Measurements from ENCODE around the gene NEUROG1.
A peak's percentile ranks its signal among the peaks of the same experiment; 100 is the strongest.

Gene NEUROG1

DNA sequence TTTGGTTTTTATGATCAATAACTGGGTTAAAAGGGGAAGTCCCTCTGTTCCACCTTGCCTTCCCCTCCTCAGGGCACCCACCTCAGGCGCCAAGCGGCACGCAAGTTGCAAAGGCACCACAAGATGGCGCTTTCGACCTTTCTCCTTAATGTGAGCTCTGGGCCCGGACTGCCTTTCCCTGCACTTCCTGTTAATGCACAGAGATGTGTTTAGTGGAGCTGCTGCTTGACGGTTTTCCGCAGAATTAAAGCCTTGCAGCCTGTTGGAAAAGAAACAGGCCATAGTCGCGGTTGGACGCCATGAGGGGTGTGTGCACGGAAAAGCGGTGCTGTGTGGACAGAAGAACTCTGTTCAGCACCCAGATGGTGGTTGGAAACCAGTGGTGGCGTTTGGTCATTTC is 25.1 kb upstream of the NEUROG1 start:
- TF ChIP-seq, protein P1, sequence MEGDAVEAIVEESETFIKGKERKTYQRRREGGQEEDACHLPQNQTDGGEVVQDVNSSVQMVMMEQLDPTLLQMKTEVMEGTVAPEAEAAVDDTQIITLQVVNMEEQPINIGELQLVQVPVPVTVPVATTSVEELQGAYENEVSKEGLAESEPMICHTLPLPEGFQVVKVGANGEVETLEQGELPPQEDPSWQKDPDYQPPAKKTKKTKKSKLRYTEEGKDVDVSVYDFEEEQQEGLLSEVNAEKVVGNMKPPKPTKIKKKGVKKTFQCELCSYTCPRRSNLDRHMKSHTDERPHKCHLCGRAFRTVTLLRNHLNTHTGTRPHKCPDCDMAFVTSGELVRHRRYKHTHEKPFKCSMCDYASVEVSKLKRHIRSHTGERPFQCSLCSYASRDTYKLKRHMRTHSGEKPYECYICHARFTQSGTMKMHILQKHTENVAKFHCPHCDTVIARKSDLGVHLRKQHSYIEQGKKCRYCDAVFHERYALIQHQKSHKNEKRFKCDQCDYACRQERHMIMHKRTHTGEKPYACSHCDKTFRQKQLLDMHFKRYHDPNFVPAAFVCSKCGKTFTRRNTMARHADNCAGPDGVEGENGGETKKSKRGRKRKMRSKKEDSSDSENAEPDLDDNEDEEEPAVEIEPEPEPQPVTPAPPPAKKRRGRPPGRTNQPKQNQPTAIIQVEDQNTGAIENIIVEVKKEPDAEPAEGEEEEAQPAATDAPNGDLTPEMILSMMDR (IDR thresholded peaks at IDR 0.05; ENCODE audit: unreplicated experiment in 3 of 3): peak; percentile 88 to 91 (median 90)
- H3K9me3 Mint-ChIP-seq: no peaks in the 10 kb centered on the region
- H3K36me3 Mint-ChIP-seq (ENCODE audit: low read depth): no peaks in the 10 kb centered on the region

DNA sequence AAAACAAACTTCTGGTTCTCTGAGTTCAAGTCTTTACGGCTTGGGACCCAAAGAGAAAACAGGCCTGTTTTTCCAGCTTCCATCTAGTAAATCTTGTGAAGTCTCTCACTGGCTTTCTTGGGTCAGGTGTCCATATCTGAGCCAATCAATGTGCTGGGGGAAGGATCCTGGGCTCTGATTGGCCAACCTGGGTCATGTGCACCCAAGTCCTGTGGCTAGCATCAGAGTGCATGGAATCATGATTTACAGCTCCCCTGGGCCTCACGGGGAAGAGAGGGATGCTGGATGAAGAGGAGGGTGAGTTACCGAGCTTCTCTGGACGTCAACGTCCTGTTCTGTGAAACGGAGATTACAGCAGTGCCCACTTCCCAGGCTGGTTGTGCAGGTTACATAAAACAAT is 23.6 kb upstream of the NEUROG1 start:
- peaks cover 8% of the 10 kb centered on the region for H3K4me1 Mint-ChIP-seq
- TF ChIP-seq, protein P1 (IDR thresholded peaks at IDR 0.05; ENCODE audit: unreplicated experiment in 3 of 3): no peak
- H3K36me3 Mint-ChIP-seq (ENCODE audit: low read depth): no peaks in the 10 kb centered on the region
- no peak overlapping the region for H3K27ac Mint-ChIP-seq
- H3K9me3 Mint-ChIP-seq: no peaks in the 10 kb centered on the region
- peaks cover 64% of the 10 kb centered on the region for H3K27me3 Mint-ChIP-seq (ENCODE audit: low read depth)
- H3K4me3 Mint-ChIP-seq: no peak overlapping the region

More for the DNA sequence above, 25.1 kb upstream of the NEUROG1 start:
- Mint-ChIP-seq H3K4me1 (peaks cover 23% of the 10 kb centered on the region), H3K4me3 (no peak overlapping the region), H3K27ac (no peak overlapping the region), H3K27me3 (ENCODE audit: low read depth) (peaks cover 60% of the 10 kb centered on the region)

DNA sequence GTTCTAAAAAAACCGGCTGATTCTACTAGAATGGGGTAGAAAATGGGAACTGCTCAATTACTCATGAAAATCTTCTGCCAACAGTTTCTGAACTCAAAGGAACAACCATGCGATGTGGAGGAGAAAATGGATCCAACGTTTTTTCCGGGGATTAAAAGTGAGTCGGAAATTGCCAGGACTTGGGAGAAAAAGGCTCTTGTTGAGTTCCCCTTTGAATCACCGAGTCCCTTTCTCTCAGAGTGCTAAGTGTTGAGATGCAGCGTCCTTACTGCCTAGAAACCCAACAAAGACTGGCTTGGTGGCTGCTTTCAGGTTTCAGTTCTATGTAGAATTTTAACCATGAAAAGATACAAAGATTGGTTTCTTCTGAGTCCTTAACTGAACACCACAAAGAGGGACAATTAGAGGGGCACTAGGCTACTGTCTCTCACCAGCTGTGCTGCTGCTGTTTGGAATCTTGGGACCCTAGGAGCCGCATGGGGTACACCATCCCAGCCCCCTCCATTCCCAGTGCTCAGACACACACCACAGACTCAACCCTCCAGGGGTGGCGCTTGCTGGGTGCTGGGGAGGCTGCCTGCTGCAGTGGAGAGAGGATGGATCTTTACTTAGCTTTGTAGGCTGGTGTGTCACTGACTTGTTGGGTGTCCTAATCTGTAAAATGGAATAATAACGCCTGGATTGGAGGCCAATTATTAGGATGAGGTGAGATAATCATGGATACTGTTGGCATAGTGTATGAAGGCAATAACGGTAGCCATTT is 21.5 kb upstream of the NEUROG1 start:
- H3K36me3 Mint-ChIP-seq (ENCODE audit: low read depth): no peaks in the 10 kb centered on the region

DNA sequence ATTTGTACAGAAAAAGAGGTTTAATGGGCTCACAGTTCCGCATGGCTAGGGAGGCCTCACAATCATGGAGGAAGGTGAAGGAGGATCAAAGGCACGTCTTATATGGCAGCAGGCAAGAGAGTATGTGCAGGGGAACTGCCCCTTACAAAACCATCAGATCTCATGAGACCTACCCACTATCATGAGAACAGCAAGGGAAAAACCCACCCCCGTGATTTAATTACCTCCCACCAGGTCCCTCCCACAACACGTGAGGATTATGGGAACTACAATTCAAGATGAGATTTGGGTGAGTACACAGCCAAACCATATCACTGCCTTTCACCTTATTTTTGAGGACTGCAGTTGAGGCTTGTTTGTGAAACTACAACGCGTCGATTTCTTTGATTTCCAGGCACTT is 20.9 kb upstream of the NEUROG1 start:
- H3K9me3 Mint-ChIP-seq: no peaks in the 10 kb centered on the region
- peaks cover 68% of the 10 kb centered on the region for H3K27me3 Mint-ChIP-seq (ENCODE audit: low read depth)
- no peak overlapping the region for H3K27ac Mint-ChIP-seq
- H3K4me3 Mint-ChIP-seq: no peak overlapping the region
- TF ChIP-seq, protein P1 (IDR thresholded peaks at IDR 0.05; ENCODE audit: unreplicated experiment in 3 of 3): no peak
- H3K36me3 Mint-ChIP-seq (ENCODE audit: low read depth): no peaks in the 10 kb centered on the region
- H3K4me1 Mint-ChIP-seq: peaks cover 5% of the 10 kb centered on the region

More for the DNA sequence above, 21.5 kb upstream of the NEUROG1 start:
- Mint-ChIP-seq H3K9me3 (no peaks in the 10 kb centered on the region), H3K4me3 (no peak overlapping the region), H3K27ac (no peak overlapping the region), H3K4me1 (peaks cover 5% of the 10 kb centered on the region), H3K27me3 (ENCODE audit: low read depth) (peaks cover 68% of the 10 kb centered on the region)
- TF ChIP-seq, protein P1 (IDR thresholded peaks at IDR 0.05; ENCODE audit: unreplicated experiment in 3 of 3): no peak

DNA sequence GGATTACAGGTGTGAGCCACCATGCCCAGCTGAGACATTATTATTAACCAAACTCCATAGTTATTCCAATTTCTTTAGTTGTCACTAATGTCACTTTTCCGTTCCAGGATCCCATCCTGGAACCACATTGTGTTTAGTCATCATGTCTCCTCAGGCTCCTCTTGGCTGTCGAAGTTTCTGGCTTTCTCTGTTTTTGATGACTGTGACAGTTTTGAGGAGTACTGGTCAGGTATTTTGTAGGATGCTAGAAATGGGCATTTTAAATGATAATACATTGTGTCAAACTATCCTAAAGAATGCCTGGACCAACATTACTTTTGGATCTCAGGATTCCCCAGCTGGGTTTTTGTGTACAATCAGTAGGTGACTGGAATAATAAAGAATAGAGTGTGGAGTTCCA is 19.8 kb upstream of the NEUROG1 start:
- Mint-ChIP-seq H3K27ac (no peak overlapping the region), H3K4me3 (no peak overlapping the region), H3K27me3 (ENCODE audit: low read depth) (peaks cover 70% of the 10 kb centered on the region), H3K36me3 (ENCODE audit: low read depth) (no peaks in the 10 kb centered on the region), H3K9me3 (no peaks in the 10 kb centered on the region), H3K4me1 (peaks cover under 1% of the 10 kb centered on the region)
- TF ChIP-seq, protein P1 (IDR thresholded peaks at IDR 0.05; ENCODE audit: unreplicated experiment in 3 of 3): no peak

Data from nephron (organoid).